ENCODE results near the gene SH2D3C. TPM values are rescaled to one million over a fixed set of nuclear protein-coding genes. Genes with fewer than 3 reads are reported as not detected.

The SH2D3C gene, protein sequence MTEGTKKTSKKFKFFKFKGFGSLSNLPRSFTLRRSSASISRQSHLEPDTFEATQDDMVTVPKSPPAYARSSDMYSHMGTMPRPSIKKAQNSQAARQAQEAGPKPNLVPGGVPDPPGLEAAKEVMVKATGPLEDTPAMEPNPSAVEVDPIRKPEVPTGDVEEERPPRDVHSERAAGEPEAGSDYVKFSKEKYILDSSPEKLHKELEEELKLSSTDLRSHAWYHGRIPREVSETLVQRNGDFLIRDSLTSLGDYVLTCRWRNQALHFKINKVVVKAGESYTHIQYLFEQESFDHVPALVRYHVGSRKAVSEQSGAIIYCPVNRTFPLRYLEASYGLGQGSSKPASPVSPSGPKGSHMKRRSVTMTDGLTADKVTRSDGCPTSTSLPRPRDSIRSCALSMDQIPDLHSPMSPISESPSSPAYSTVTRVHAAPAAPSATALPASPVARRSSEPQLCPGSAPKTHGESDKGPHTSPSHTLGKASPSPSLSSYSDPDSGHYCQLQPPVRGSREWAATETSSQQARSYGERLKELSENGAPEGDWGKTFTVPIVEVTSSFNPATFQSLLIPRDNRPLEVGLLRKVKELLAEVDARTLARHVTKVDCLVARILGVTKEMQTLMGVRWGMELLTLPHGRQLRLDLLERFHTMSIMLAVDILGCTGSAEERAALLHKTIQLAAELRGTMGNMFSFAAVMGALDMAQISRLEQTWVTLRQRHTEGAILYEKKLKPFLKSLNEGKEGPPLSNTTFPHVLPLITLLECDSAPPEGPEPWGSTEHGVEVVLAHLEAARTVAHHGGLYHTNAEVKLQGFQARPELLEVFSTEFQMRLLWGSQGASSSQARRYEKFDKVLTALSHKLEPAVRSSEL
- 10 to 100 TPM in 1 of 4 donors, 1 to 10 TPM in 3; 6.8 to 23.0 (median 8.4) TPM for total RNA-seq

DNA sequence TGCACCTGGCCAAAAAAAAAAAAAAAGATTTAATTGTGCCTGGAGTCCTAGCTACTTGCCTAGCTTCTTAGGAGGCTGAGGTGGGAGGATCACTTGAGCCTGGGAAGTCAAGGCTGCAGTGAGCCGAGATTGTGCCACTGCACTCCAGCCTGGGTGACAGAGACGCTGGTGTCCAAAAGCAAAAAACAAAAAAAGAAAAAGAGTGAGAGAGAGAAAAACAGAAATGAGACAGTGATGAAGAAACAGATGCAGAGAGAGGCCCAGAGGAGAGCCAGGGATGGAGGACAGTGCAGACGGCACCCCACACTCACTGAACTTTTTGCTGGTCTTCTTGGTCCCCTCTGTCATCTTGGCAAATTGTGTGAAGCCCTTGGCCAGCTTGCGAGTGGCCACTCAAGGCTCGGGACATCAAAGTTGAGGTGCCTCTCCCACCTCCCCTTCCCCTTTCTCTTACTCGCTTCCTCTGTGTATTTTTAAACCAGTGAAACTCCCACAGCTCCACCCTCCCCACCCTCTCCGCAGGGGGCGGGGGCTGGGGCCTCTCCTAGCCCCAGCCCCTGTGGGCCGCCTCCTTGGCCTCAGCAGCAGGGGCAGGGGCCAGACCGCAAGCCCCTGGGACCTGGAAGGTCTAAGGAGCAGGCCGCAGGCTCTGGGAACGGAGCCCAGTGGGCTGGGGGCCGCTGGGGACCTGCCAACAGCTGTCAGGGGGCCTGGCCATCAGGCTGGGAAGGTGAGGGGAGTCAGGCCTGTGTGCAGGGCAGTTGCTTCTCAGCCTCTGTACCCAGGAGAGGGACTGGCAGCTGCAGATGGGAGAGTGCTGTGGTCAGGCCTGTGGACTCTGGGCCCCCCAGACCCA is at the start of gene SH2D3C:
Gene SH2D3C (minus strand): TSS at position 387 of the 856 bp plus-strand sequence. CDS start 39 bp downstream, at position 348.
- TF ChIP-seq, protein P1, sequence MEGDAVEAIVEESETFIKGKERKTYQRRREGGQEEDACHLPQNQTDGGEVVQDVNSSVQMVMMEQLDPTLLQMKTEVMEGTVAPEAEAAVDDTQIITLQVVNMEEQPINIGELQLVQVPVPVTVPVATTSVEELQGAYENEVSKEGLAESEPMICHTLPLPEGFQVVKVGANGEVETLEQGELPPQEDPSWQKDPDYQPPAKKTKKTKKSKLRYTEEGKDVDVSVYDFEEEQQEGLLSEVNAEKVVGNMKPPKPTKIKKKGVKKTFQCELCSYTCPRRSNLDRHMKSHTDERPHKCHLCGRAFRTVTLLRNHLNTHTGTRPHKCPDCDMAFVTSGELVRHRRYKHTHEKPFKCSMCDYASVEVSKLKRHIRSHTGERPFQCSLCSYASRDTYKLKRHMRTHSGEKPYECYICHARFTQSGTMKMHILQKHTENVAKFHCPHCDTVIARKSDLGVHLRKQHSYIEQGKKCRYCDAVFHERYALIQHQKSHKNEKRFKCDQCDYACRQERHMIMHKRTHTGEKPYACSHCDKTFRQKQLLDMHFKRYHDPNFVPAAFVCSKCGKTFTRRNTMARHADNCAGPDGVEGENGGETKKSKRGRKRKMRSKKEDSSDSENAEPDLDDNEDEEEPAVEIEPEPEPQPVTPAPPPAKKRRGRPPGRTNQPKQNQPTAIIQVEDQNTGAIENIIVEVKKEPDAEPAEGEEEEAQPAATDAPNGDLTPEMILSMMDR (IDR thresholded peaks at IDR 0.05; ENCODE audit: low read depth) = no peak

- TF ChIP-seq, protein P1 (IDR thresholded peaks at IDR 0.05; ENCODE audit: low read depth) = no peak
These were observed 47.9 kb upstream of the SH2D3C start for GRCh38 chr9:127826253-127826913.

- TF ChIP-seq, protein P1 (IDR thresholded peaks at IDR 0.05; ENCODE audit: low read depth) = no peak
These were observed 47.0 kb upstream of the SH2D3C start for GRCh38 chr9:127825319-127826051.

GRCh38 chr9:127822108-127822507 is 43.6 kb upstream of the SH2D3C start:
- TF ChIP-seq, protein P1 (IDR thresholded peaks at IDR 0.05; ENCODE audit: low read depth) = no peak

GRCh38 chr9:127818574-127818973 is 40.1 kb upstream of the SH2D3C start:
- TF ChIP-seq, protein P1 (IDR thresholded peaks at IDR 0.05; ENCODE audit: low read depth) = no peak

DNA sequence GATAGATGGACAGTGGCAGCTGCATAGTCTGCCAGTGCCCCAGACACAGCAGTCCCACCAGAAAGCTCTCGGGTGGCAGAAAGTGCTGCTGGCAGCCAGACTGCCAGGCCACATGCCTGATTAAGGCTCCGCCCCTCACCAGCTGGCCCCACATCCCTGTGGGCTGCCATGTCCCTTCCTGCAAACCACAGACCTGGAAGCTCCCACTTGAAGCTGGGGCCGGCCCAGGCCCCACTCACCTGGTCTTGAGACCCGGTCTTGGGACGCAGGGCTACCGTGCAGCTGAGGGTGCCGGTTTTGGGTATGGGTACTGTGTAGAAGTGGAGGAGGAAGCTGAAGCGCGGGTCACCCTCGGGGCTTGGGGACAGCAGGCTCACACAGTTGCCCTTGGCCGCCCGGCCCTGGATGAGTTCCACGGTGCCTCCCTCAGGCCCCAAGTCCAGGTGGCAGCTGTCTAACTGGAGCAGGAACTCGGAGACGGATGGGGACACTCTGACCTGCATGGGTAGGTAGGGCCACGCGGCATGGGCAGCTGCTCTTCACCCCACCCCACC is 39.5 kb upstream of the SH2D3C start:
- TF ChIP-seq, protein P1 (IDR thresholded peaks at IDR 0.05; ENCODE audit: low read depth) = no peak
